ENCODE results near the gene CKB.

CKB gene

DNA sequence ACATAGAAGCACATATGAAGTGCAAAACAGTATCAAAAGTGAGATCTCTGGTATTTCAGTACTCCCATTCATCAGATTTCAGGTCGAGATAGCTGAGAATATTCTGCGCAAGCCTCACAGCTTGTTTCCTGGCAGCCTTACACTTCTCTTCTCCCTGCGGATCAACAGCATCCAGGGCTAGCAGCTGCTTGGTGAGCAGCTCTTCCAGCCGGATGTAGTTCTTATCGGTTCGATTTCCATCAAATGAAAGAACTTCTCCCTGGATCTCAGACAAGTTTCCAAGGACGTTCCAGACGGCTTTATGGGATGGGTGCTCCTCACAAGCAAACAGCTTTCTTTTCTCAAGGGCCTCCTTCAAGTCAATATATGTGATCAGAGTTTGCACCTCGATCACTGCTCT is 37.1 kb upstream of the CKB start:
- no peaks in the 10 kb centered on the region for H3K9me3 ChIP-seq (ENCODE audit: control insufficient read depth, low read length)
- peaks cover 16% of the 10 kb centered on the region for H3K36me3 ChIP-seq (ENCODE audit: control insufficient read depth, insufficient read depth, low read length)
- no peak overlapping the region for H3K27ac ChIP-seq (ENCODE audit: insufficient read depth, low read length, poor library complexity, severe bottlenecking)
- H3K4me1 ChIP-seq (ENCODE audit: control insufficient read depth, insufficient read depth, low read length, poor library complexity, severe bottlenecking) = peaks cover 23% of the 10 kb centered on the region
- H3K27me3 ChIP-seq (replicated peaks; ENCODE audit: control insufficient read depth, insufficient read depth, low read length, poor library complexity, severe bottlenecking) = no peaks in the 10 kb centered on the region
- DNase-seq = no peak
- no peak overlapping the region for H3K4me3 ChIP-seq (ENCODE audit: insufficient read depth, low read depth, low read length, poor library complexity, severe bottlenecking)

DNA sequence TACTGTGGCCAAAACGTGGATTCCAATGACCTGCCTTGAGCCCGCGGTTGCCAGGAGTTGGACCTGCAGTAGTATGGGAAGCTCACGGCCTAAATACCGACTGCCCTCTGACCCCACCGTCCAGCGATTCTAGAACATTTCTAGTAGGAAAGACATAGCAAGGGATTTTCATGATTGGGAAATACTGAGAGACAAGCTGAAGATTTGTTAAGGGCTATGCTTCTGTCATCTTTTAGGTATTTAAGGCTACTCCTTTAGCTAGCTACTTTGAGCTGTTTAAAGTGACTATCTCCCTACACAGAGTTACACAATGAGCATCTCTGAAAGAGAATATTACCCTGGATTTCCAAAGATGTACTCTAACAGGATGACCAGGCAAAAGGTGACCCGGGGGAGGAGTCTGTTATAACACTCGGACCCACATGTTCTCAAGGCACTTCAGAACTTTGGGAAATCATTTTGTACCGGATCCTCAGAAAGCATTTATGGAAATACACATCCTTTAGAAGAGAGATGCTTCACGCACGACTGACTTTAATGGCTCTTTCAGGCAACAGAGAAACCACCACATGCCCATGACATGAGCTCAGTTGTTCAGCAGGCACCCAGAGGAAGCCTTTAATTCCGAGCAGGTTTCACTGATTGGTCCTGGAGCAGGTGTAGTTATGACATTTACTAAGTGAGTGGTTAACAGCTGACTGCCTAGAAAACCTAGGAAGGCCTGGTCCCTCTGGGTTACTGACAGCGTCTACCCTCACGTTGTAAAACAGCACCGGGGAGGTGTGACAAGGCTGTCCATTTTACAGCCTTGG is 35.6 kb upstream of the CKB start:
- H3K9me3 ChIP-seq (ENCODE audit: control insufficient read depth, low read length) = no peaks in the 10 kb centered on the region
- DNase-seq = no peak
- H3K4me3 ChIP-seq (ENCODE audit: insufficient read depth, low read depth, low read length, poor library complexity, severe bottlenecking) = no peak overlapping the region
- H3K36me3 ChIP-seq (ENCODE audit: control insufficient read depth, insufficient read depth, low read length) = peaks cover 16% of the 10 kb centered on the region
- H3K27me3 ChIP-seq (replicated peaks; ENCODE audit: control insufficient read depth, insufficient read depth, low read length, poor library complexity, severe bottlenecking) = no peaks in the 10 kb centered on the region
- peaks cover 17% of the 10 kb centered on the region for H3K4me1 ChIP-seq (ENCODE audit: control insufficient read depth, insufficient read depth, low read length, poor library complexity, severe bottlenecking)
- H3K27ac ChIP-seq (ENCODE audit: insufficient read depth, low read length, poor library complexity, severe bottlenecking) = no peak overlapping the region

GRCh38 chr14:103556946-103557758 is 34.5 kb upstream of the CKB start:
- DNase-seq = no peak
- Histone ChIP-seq H3K9me3 (ENCODE audit: control insufficient read depth, low read length) (no peaks in the 10 kb centered on the region), H3K36me3 (ENCODE audit: control insufficient read depth, insufficient read depth, low read length) (peaks cover 14% of the 10 kb centered on the region), H3K27ac (ENCODE audit: insufficient read depth, low read length, poor library complexity, severe bottlenecking) (no peak overlapping the region), H3K27me3 (replicated peaks; ENCODE audit: control insufficient read depth, insufficient read depth, low read length, poor library complexity, severe bottlenecking) (no peaks in the 10 kb centered on the region), H3K4me1 (ENCODE audit: control insufficient read depth, insufficient read depth, low read length, poor library complexity, severe bottlenecking) (peaks cover 16% of the 10 kb centered on the region), H3K4me3 (ENCODE audit: insufficient read depth, low read depth, low read length, poor library complexity, severe bottlenecking) (no peak overlapping the region)

DNA sequence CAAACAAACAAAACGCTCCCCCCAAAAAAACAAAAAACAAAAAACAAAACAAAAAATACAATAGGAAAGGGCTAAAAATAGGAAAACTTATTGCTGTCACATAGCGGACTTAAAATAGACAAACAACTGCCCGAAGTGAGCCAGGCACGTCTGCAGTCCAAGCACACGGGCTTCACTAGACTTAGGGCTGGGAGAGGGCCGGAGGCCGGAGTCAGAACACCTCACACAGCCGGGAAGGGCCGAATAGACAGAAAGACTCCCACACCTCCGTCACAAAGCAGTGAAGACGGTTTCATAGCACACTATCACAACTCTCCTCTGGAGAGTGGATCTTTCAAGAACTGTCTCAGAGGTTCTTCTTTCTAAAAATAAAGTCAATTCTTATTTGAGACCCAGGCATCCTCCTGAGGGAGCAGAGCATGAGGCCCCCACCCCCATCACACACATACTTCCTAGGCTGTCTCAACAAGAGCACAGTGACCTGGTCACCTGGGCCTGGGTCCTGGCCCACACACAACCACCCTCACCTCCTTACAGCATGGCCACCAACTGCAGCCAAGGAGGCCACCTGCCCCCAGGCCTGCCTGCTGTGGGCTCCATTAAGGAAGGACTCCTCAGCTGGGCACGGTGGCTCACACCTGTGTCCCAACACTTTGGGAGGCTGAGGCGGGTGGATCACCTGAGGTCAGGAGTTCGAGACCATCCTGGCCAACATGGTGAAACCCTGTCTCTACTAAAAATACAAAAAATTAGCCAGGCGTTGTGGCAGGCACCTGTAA is 33.1 kb upstream of the CKB start:
- Histone ChIP-seq H3K9me3 (ENCODE audit: control insufficient read depth, low read length) (no peaks in the 10 kb centered on the region), H3K4me1 (ENCODE audit: control insufficient read depth, insufficient read depth, low read length, poor library complexity, severe bottlenecking) (peaks cover 5% of the 10 kb centered on the region), H3K27me3 (replicated peaks; ENCODE audit: control insufficient read depth, insufficient read depth, low read length, poor library complexity, severe bottlenecking) (no peaks in the 10 kb centered on the region), H3K27ac (ENCODE audit: insufficient read depth, low read length, poor library complexity, severe bottlenecking) (no peak overlapping the region), H3K36me3 (ENCODE audit: control insufficient read depth, insufficient read depth, low read length) (peaks cover 14% of the 10 kb centered on the region), H3K4me3 (ENCODE audit: insufficient read depth, low read depth, low read length, poor library complexity, severe bottlenecking) (no peak overlapping the region)
- no peak for DNase-seq

GRCh38 chr14:103552846-103553210 is 30.2 kb upstream of the CKB start:
- no peak overlapping the region for H3K4me3 ChIP-seq (ENCODE audit: insufficient read depth, low read depth, low read length, poor library complexity, severe bottlenecking)
- H3K27me3 ChIP-seq (replicated peaks; ENCODE audit: control insufficient read depth, insufficient read depth, low read length, poor library complexity, severe bottlenecking) = no peaks in the 10 kb centered on the region
- no peaks in the 10 kb centered on the region for H3K9me3 ChIP-seq (ENCODE audit: control insufficient read depth, low read length)
- no peaks in the 10 kb centered on the region for H3K4me1 ChIP-seq (ENCODE audit: control insufficient read depth, insufficient read depth, low read length, poor library complexity, severe bottlenecking)
- no peaks in the 10 kb centered on the region for H3K36me3 ChIP-seq (ENCODE audit: control insufficient read depth, insufficient read depth, low read length)
- H3K27ac ChIP-seq (ENCODE audit: insufficient read depth, low read length, poor library complexity, severe bottlenecking) = no peak overlapping the region
- no peak for DNase-seq

GRCh38 chr14:103552011-103552845 is 29.6 kb upstream of the CKB start:
- Histone ChIP-seq H3K27me3 (replicated peaks; ENCODE audit: control insufficient read depth, insufficient read depth, low read length, poor library complexity, severe bottlenecking) (no peaks in the 10 kb centered on the region), H3K4me1 (ENCODE audit: control insufficient read depth, insufficient read depth, low read length, poor library complexity, severe bottlenecking) (no peaks in the 10 kb centered on the region), H3K4me3 (ENCODE audit: insufficient read depth, low read depth, low read length, poor library complexity, severe bottlenecking) (no peak overlapping the region), H3K9me3 (ENCODE audit: control insufficient read depth, low read length) (no peaks in the 10 kb centered on the region), H3K27ac (ENCODE audit: insufficient read depth, low read length, poor library complexity, severe bottlenecking) (no peak overlapping the region), H3K36me3 (ENCODE audit: control insufficient read depth, insufficient read depth, low read length) (no peaks in the 10 kb centered on the region)
- no peak for DNase-seq

DNA sequence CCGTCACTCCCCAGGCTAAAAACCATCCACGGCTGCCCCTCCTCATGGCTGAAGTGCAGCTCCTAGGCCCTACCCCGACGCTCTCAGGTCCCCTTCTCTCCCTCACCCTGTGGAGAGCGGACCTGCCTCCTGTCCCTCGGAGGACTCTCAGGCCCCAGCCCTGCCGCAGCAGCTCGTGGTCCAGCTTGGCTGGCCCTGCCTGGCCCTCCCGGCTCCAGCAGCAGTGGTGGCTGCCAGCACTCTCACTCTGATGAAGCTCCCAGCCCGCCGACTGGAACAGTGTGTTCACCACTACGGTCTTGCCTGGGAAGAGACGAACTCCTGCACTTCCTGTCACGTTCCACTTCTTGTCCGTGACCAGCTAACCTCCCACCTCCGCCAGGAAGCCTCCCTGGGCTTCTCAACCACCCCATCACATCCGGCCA is 28.7 kb upstream of the CKB start:
- Histone ChIP-seq H3K36me3 (ENCODE audit: control insufficient read depth, insufficient read depth, low read length) (no peaks in the 10 kb centered on the region), H3K27me3 (replicated peaks; ENCODE audit: control insufficient read depth, insufficient read depth, low read length, poor library complexity, severe bottlenecking) (no peaks in the 10 kb centered on the region), H3K4me1 (ENCODE audit: control insufficient read depth, insufficient read depth, low read length, poor library complexity, severe bottlenecking) (no peaks in the 10 kb centered on the region), H3K27ac (ENCODE audit: insufficient read depth, low read length, poor library complexity, severe bottlenecking) (no peak overlapping the region), H3K4me3 (ENCODE audit: insufficient read depth, low read depth, low read length, poor library complexity, severe bottlenecking) (no peak overlapping the region), H3K9me3 (ENCODE audit: control insufficient read depth, low read length) (no peaks in the 10 kb centered on the region)
- DNase-seq = no peak

- Histone ChIP-seq H3K36me3 (ENCODE audit: control insufficient read depth, insufficient read depth, low read length) (no peaks in the 10 kb centered on the region), H3K4me3 (ENCODE audit: insufficient read depth, low read depth, low read length, poor library complexity, severe bottlenecking) (no peak overlapping the region), H3K27ac (ENCODE audit: insufficient read depth, low read length, poor library complexity, severe bottlenecking) (no peak overlapping the region), H3K4me1 (ENCODE audit: control insufficient read depth, insufficient read depth, low read length, poor library complexity, severe bottlenecking) (no peaks in the 10 kb centered on the region), H3K27me3 (replicated peaks; ENCODE audit: control insufficient read depth, insufficient read depth, low read length, poor library complexity, severe bottlenecking) (no peaks in the 10 kb centered on the region), H3K9me3 (ENCODE audit: control insufficient read depth, low read length) (no peaks in the 10 kb centered on the region)
- no peak for DNase-seq
These were observed 28.1 kb upstream of the CKB start for GRCh38 chr14:103550451-103551337.
